ENCODE measurements around the gene GAS2L3.
"Not testable (repeated sequence)": the region's sequence is repeated elsewhere in the genome, so short reads cannot be mapped to it uniquely, and the experiment has no call there.

GAS2L3 gene

DNA sequence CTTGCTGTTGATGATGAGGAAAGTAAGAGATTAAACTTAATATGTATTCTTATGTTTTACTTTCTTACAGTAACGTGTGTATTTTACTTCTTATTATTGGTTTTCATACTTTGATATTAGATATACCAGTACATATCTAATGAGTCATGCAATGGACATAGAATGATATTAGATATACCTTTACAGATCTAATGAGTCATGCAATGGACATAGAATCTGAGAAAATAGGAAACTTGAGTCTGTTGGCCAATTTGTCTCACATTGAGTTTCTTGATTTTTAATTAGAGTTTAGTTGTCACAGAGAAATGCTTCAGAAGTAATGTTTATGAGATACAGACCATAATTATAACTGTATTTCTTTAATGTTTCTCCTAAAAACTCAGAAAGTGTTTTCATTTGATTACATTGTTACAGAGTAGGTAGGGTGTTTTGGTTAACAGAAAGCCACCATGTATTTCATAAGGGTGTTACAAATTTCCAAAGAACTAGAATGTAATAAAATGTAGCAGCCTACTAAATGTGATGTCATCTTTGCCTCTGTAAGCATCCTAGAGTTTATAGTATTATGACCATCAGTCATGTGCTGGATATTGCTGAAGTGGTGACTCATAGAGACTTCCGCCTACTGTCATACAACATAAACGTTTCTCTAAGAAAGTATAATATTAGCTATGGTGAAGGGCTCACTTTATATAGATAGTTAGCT, 3.0 kb downstream of the GAS2L3 start:
- DNase-seq: no peak

DNA sequence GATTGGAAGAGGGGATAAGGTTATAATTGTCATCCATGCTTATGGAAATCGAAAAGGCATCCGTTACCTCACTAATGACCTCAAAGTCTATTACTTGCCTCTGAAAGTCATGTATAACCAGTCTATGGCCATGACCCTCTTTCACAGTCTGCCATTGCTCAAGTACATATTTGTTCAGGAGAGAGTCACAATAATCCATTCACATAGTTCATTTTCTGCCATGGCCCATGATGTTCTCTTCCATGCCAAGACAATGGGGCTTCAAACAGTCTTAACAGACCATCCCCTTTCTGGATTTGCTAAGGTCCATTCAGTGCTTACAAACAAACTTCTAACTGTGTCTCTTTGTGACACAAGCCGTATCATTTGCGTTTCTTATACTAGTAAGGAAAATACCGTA, 5.4 kb downstream of the GAS2L3 start:
- DNase-seq: no peak

DNA sequence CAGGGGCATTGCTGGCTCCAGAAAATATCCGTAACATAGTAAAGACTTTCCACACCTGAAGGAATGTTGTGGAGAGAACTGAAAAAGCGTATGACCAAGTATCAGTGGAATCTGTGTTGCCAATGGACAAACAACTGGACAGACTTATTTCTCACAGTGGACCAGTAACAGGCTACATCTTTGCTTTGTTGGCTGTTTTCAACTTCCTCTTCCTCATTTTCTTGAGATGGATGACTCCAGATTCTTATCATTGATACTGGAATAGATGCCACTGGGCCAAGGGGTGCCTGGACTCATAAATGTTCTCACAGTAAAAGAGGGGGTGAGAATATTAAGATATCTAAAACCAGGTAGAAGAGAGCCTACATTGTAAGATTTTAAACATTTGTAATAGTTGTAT, 6.4 kb downstream of the GAS2L3 start:
- DNase-seq: no peak

DNA sequence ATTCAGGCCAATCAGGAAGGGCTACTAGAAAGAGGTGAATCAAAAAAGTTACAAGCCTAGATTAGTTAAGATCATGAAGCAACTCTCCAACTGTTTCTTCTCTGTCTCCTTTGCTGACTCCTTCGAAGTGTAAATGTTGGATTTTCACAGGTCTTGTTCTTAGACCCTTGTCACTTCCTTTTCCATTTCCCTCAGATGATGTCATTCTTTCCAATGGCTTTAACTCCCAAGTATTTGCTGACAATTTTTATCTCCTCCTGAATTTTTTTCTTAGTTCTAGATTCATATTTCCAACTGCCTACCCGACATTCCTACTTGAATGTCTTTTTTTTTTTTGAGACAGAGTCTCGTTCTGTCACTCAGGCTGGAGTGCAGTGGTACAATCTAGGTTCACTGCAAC, 10.8 kb downstream of the GAS2L3 start:
- DNase-seq: no peak

DNA sequence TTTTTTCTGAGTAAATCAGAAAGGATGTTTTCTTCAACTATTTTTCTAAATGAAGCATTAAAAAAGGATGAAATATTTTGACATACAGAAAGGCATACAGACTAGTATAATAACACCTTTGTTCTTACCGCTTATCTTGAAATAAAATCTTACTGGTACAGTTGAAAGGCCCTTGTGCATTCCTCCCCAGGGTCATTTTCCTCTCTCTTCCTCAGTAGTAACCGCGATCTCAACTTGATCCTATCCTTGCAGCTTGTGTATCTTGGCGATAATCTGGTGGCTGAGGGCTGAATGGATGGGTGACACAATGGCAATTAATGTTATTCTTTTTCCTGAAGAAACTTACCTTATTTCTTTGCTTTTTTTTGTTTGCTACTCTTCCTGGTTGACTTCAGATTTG, 18.5 kb downstream of the GAS2L3 start:
- DNase-seq: no peak

DNA sequence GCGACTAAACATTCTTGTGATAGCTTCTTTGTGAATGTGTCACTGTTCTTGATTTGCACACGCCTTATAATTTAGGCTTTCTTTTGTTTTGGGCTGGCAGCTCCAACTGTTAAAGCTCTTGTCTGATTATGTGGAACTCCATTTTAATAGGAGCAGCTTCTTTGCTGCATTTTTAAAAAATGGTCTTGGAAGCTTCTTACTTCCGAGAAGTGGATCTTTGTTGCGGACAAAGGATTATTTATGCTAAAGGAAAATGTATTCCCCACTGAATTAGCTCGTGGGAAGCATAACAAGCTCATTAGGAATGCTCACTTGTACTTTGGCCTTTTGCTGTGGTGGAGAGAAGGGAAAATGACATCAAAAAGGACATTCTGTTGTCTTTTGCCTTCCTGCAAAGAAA, 20.0 kb downstream of the GAS2L3 start:
- no peak for DNase-seq

DNA sequence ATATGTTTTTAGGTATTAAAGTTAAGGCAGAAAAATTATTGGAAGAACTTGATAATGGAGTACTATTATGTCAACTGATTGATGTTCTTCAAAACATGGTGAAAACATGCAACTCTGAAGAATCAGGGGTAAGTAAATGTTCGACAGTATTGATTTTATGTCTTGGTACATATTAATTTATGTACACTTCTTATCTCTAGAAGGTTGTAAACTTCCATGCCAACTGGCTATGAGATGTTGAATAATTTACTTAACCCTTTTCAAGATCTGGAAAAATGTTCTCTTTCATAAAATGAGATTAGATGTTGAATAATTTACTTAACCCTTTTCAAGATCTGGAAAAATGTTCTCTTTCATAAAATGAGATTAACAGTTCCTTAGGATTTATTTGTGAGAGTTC, 28.1 kb downstream of the GAS2L3 start:
- no peak for DNase-seq

DNA sequence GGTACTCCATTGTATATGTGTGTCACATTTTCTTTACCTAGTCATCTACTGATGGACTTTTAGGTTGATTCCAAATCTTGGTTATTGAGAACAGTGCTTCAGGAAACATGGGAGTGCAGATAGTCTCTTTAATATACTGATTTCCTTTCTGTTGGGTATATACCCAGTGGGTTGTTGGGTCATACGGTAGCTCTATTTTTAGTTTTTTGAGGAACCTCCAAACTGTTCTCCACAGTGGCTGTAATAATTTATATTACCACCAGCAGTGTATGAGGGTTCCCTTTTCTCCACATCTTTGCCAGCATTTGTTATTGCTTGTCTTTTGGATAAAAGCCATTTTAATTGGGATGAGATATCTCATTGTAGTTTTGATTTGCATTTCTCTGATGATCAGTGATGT, 29.5 kb downstream of the GAS2L3 start:
- not testable (repeated sequence) for DNase-seq

DNA sequence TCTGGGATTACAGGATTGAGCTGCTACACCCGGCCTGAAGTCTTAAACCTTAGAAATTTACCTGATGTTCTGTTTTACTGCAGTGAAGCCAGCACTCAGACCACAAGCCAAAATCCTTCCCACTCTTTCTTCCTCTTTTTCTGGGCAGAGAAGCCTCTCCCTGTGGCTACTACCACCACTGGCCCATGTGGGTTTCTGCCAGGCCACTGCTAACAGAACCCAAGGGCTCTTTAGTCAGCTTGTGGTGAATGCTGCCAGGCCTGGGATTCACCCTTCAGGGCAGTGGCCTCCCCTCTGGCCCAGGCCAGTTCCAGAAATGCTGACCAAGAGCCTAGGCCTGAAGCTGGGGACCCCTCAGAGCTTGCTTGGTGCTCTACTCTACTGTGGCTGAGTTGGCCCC, 35.3 kb downstream of the GAS2L3 start:
- no peak for DNase-seq

DNA sequence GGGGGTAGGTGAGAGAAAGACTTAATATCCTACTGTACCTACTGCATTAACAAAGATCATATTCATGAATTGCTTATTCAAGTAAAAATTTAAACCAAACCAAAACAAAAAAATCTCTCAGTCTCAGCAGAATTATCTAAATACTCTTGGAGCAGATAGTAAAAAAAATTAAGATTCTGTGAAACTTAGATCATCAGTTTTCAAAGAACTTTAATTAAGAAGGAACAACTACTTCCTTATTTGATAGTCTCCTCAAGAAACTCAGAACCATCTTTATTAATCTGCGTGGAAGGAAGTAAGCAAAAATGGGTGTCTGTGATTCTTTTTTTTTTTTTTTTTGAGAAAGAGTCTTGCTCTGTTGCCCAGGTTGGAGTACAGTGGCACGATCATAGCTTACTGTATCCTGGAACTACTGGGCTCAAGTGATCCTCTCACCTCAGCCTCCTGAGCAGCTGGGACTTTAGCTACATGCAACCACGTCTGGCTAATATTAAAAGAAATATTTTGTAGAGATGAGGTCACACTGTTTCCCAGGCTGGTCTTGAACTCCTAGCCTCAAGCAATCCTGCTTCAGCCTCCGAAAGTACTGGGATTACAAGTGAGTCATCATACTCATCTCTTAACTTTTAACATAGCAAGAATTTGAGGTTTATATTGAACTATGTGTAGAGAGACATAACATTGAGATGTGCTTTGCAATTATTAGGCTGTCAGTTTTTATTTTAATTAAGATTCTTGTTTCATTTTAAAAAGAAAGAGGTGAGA, 37.4 kb downstream of the GAS2L3 start:
- no peak for DNase-seq

DNA sequence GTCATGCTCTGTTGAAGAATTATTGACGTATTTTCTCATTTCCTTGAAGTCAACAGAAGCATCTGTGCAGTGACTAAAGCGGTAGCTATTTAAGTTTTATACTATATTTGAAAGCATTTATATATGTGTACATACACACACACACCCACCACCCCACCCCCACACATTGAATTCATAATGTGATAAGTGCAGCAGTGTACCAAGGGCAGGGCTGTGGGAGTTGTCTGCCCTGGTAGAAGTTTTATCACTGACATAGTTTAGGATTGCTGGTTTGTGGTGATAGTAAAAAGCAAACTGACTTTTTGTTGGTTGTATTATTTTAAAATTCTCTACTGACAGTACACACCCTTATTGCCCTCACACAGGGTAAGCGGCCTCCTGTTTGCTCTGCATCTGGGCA, 39.1 kb downstream of the GAS2L3 start:
- no peak for DNase-seq

DNA sequence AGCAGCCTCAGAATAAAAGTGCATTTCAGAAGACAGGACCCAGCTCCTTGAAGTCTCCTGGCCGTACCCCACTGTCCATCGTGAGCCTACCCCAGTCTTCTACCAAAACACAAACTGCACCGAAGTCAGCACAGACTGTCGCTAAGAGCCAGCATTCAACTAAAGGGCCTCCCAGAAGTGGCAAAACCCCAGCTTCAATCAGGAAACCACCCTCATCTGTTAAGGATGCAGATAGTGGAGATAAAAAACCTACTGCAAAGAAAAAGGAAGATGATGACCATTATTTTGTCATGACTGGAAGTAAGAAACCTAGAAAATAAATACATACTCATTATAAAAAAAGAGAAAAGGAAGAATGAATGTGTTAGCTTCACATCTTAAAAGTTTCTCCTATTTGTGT, 51.1 kb downstream of the GAS2L3 start:
- no peak for DNase-seq

DNA sequence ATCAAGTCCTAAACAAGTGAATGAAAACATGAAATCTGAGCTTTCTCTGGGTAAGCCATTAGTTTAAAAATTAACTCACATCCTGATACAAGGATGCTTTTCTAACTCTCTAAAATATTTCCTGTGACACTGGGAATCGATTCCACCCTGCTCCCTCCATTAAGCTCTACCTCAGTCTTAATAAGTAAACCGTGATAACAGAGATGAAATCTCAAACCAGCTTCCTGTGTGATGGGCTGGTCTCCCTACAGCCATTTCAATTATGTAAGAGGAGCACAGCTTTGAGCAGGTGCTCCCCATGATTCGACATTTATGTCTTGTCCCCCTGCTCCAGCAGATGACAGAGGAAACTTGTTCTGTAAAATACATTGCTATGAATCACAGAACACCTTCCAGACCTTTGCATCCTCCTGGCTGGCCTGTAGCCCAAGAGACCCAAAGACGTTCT, 59.0 kb downstream of the GAS2L3 start:
- DNase-seq: no peak

DNA sequence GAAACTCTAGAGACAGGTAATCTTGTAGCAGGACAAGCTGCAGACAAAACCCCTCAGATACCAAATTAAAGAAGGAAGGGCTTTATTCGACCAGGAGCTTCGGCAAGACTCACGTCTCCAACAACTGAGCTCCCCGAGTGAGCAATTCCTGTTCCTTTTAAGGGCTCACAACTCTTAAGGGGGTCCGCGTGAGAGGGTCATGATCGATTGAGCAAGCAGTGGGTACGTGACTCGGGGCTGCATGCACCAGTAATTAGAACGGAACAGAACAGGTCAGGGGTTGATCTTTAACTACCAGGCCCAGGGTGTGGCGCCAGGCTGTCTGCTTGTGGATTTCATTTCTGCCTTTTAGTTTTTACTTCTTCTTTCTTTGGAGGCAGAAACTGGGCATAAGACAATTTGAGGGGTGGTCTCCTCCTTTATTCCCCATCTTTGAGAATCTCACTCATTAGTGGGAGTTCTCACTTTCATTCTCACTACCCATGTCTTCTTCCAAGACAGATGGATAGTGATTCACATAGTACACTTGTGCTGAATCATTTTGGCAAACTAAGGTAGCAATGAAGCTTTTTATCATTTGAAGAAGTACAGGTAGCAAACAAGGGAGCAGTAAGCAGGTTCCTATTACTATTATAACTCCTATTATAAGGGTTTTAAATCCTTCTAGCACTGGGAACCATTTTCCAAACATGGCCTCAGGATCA, 59.8 kb downstream of the GAS2L3 start:
- DNase-seq: not testable (repeated sequence)

DNA sequence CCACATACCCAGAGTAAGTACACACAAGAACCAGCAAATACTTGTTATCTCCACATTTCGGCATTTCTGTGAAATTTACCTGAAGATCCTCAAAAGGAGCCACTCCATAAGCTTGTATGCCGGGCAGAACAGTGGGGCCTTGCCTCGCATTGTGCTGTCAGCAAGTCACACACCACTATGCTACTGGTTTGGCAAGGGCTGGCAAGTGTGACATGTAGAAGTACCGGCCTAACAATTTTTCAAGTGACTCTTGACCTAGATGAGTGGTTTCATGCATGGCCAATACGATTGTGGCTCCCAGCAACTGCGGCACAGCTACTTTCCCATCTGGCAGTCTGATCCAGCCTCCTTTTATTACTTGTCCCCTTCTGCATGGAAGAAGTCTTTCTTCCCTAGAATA, 69.8 kb downstream of the GAS2L3 start:
- no peak for DNase-seq

DNA sequence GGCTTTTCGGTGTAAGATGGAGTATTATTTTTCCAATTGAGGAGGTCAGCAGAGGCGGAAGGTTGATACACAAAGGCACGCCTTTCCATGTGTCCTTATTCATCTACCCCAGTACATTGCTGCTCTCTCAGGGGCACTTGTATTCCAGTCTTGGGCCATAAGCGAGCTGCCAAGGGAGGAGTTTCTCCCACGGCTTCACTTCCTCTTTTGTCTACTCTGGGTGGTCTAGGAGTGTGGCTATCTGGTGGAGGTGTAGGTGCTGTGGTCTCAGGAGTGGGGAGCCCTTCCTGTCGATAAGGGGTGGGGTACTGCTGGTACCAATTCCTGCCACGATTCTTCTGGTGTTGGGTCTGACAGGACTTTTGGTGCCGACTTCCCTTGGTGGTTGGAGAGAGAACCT, 73.4 kb downstream of the GAS2L3 start:
- DNase-seq: no peak

DNA sequence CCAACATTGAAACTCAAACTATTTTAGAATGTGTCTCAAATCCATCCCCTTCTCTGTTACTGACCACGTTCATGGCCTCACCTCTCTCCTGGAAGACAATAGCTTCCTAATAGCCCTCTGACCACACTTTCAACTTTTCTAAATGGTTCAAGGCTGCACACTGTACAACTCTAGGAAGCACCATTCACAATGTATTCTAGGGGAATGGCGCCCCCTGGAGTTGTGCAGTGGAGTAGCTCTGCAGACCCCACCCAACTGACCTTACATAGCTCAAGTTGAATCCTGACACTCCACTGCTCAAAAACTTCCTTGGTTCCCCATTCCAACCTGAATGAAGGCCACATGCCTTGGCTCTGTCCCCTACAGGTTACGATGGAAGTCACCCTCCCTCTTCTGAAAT, 77.6 kb downstream of the GAS2L3 start:
- DNase-seq: no peak

DNA sequence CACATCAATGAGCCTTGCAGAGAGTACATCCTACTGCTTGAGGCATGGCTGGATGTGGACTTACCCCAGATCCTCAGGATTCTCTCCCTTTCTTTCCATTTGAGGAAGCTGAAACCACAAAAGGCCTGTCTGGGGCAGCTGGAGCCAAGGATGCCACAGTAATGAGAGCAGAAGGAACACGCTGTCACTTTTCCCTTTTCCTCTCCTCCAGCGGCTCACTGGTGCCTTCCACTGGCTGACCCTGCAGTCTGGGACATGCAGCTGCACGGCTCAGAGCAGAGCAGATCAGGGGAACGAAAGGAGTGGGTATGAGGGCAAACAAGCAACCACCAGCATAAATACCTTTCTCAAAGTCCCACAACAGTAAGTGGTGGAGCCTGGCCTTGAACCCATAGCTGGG, 78.2 kb downstream of the GAS2L3 start:
- no peak for DNase-seq

DNA sequence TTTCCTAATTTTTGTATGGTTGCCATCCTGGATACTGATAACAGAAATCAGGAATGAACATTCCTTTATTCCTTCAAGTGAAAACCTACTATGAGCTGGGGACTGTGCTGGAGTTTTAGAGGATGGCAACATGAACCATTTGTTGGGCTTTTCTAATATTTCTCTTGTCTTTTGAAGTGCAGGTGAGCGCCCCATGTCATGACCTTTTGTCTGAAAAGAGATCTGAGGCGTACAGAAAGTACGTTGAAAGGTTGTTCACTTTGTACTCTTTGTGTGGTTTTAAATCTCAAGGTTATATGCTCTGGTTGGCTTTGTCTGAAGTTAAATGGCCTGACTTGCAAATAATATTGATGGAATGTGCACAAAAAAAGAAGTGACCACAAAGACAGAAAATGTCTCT, 79.0 kb downstream of the GAS2L3 start:
- no peak for DNase-seq

DNA sequence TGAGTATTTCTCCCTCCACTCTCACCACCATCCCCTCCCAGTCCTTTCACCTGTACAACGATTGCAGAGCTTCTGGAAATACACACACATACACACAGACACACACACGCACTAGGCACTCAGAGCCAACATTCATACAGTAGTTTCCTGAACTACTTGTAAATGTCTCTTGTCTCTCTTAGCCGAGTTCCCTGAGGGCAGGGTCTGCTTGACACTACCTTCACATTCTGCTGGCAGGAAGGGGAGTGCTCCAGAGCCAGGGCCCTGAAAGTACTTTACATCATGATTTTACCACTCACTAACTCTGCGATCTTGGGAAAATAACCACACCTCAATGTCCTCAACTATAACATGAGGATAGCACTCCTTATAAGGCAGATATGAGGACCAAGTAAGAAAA, 82.7 kb downstream of the GAS2L3 start:
- DNase-seq: no peak

DNA sequence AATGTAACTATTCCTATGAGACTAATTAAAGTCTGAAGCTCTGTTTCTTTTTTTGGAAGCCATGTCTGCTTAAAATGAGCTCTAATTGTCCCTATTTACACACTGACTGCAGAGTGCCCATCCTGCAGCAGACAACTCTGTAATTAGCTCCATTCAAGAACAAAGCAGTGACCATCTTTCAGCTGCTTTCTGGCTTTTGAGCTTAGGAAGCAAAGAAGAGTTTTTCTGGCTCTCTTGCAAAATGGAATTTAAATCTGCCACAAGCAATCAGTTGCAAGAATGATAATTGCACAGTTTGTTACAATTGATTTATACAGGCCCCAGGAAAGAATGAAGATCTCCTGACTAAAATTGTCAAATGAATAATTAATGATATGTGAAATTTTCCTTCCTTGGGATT, 83.4 kb downstream of the GAS2L3 start:
- no peak for DNase-seq

DNA sequence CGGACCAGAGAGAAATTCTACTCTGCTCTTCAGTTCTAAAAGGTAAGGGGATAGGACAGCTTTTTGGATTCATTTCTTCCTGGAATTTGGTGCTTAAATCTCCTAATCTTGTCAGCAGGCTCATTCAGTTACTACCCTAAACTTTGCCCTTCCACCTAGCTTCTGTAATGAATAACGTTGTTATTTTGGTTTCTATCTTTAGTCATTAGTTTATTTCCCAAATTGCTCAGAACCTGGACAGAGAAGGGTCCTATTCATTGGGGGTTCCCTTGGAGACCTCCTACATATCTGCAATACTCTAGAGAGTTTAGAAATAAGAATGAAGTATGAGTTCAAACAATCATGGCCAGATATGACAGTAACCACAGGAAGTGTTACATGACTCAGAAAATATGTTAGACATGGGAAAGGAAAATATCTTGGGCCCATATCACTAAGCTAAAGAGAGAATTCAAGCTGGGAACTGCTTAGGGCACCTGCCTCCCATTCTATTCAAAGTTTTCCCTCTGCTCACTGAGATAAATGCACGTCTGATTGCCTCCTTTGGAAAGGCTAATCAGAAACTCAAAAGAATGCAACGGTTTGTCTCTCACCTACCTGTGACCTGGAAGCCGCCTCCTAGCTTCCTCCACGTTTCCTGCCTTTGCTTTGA, 87.9 kb downstream of the GAS2L3 start:
- no peak for DNase-seq

DNA sequence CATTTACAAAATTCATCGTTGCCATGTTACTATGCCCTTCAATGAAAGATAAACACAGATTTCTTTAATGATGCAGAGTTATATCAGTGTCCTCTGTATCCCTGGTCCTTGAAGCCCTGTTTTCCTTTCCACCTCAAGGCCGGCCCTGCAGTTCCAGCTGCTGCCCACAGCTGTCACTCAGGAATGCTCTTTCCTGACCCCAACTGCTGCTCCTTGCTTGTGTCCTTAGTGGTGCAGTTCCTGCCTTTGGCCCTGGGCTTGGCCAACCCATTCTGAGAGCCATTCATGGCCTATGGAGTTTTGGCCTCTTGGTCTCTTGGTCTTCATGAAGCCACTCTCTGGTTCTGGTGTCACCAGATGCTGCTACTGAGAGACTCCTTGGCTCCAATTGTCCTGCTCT, 93.1 kb downstream of the GAS2L3 start:
- DNase-seq: no peak

All from activated naive CD4-positive, alpha-beta T cell (primary cell).